K562 (cell line): ENCODE measurements around the gene ABCC1.

ENCODE experiments used
- EZH2 ChIP-seq: IDR thresholded peaks from 2 replicates; pipeline ENCODE4 v1.6.1; 2012; ENCODE audit warnings: low read depth, mild to moderate bottlenecking, inconsistent platforms, low read length, borderline replicate concordance
- HOXB6 ChIP-seq: fragments of 250-450 bp; sonication (Bioruptor Pico); IDR thresholded peaks from 2 replicates; pipeline ENCODE4 v1.5.1; 2022; ENCODE audit warnings: mild to moderate bottlenecking, borderline replicate concordance
- KDM1A ChIP-seq, 2 experiments: fragments of 450-650 bp; IDR thresholded peaks; 2 replicates each; pipeline ENCODE4 v1.6.1; 2016; ENCODE audit warnings: mild to moderate bottlenecking in 2 of 2
- KLF13 ChIP-seq: fragments of 450-650 bp; IDR thresholded peaks from 2 replicates; pipeline ENCODE4 v1.6.1; 2016; ENCODE audit warnings: missing genetic modification characterization, low read depth, mild to moderate bottlenecking, missing compliant biosample characterization, moderate library complexity, borderline replicate concordance
- LARP7 ChIP-seq: fragments of 450-650 bp; IDR thresholded peaks from 2 replicates; pipeline ENCODE4 v1.6.1; 2016
- NRF1 ChIP-seq, 2 experiments: fragments of 450-650 bp; IDR thresholded peaks in 1 of 2; conservative IDR thresholded peaks in 1 of 2; 2 replicates each; pipeline ENCODE4 v1.6.1; 2014; ENCODE audit warnings: mild to moderate bottlenecking in 2 of 2
- PRPF4 ChIP-seq: fragments of 200-400 bp; formaldehyde crosslinking; IDR thresholded peaks from one replicate; pipeline ENCODE4 v1.6.1; 2017; ENCODE audit warnings: low read length, low read depth, mild to moderate bottlenecking; ENCODE audit not compliant: insufficient read depth, poor library complexity, severe bottlenecking
- SETDB1 ChIP-seq: IDR thresholded peaks from one replicate; pipeline ENCODE4 v1.6.1; 2012; ENCODE audit warnings: low read length, control low read depth, inconsistent platforms
- TF ChIP-seq, protein P1 (sequence below), 3 experiments: IDR thresholded peaks in 2 of 3; conservative IDR thresholded peaks in 1 of 3; 2 replicates each; pipeline ENCODE4 v1.5.1; 2011 to 2012; ENCODE audit warnings: low read length in 3 of 3, mild to moderate bottlenecking in 3 of 3, control low read depth in 2 of 3, improper control_type of control experiment in 1 of 3, inconsistent platforms in 1 of 3, low read depth in 1 of 3, mixed read lengths in 1 of 3, moderate library complexity in 1 of 3; ENCODE audit not compliant: insufficient read depth in 2 of 3
- TF ChIP-seq, protein P2 (sequence below), 2 experiments: fragments of 450-650 bp in 1 of 2; sonication (generic) in 1 of 2; formaldehyde crosslinking in 1 of 2; IDR thresholded peaks in 1 of 2; conservative IDR thresholded peaks in 1 of 2; 2 replicates each; pipeline versions ENCODE4 v1.6.1 to v1.8.1; 2016 to 2023; ENCODE audit warnings: mild to moderate bottlenecking in 2 of 2, moderate library complexity in 2 of 2, inconsistent platforms in 1 of 2, missing genetic modification reagents in 1 of 2
- TF ChIP-seq, protein P3 (sequence below), 2 experiments: fragments of 450-650 bp in 1 of 2; sonication (generic) in 1 of 2; formaldehyde crosslinking; conservative IDR thresholded peaks; 2 replicates each; pipeline versions ENCODE4 v1.4.0 to v1.8.1; 2020 to 2022; ENCODE audit warnings: mild to moderate bottlenecking in 1 of 2, missing genetic modification reagents in 1 of 2
- TF ChIP-seq, protein P4 (sequence below): sonication (generic); formaldehyde crosslinking; IDR thresholded peaks from 2 replicates; pipeline ENCODE4 v1.9.0; 2022; ENCODE audit warnings: mild to moderate bottlenecking, missing genetic modification reagents
- TF ChIP-seq, protein P5 (sequence below): sonication (generic); formaldehyde crosslinking; IDR thresholded peaks from 2 replicates; pipeline ENCODE4 v1.8.1; 2023; ENCODE audit warnings: mild to moderate bottlenecking, missing genetic modification reagents
- TF ChIP-seq, protein P6 (sequence below): fragments of 150-350 bp; IDR thresholded peaks from 2 replicates; pipeline ENCODE4 v1.6.1; 2014; ENCODE audit warnings: low read depth, mild to moderate bottlenecking, low read length, borderline replicate concordance

DNA sequence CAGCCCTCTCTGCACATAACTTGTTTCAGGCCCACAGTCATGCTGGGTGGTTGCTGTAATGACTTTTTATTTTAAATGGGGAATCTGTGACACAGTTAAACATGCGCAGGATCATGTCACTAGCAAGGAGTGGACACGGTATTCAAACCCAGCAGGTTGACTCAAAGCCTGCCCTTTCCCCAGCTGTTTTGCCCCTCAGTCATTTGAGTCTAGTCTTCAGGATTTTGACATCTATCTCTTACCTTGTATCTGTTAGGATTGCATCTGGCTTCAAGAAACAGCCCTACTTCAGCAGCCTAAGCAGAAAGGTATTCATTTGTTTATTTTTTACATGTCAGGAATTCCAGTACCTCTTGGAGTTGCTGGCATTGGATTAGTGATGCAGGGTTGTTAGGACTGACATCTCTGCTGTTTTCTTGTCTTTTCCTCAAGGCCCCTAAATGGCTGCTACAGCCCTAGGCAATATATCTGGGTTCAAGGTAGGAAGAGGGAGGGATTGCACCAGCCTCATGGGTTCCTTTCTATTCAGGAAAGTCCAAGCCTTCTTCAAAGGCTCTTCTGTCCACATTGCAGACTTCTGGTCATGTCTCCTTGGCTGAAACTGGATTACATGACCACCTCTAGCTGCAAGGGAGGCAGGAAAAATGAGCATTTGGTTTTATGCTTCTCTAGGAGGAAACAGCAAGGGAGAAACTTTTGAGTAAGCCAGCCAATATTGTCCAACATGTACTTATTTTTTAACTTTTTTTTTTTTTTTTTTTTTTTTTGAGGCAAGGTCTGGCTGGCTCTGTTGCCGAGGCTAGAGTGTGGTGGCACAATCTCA lies 22.8 kb downstream of the ABCC1 start:
- TF ChIP-seq, protein P1, sequence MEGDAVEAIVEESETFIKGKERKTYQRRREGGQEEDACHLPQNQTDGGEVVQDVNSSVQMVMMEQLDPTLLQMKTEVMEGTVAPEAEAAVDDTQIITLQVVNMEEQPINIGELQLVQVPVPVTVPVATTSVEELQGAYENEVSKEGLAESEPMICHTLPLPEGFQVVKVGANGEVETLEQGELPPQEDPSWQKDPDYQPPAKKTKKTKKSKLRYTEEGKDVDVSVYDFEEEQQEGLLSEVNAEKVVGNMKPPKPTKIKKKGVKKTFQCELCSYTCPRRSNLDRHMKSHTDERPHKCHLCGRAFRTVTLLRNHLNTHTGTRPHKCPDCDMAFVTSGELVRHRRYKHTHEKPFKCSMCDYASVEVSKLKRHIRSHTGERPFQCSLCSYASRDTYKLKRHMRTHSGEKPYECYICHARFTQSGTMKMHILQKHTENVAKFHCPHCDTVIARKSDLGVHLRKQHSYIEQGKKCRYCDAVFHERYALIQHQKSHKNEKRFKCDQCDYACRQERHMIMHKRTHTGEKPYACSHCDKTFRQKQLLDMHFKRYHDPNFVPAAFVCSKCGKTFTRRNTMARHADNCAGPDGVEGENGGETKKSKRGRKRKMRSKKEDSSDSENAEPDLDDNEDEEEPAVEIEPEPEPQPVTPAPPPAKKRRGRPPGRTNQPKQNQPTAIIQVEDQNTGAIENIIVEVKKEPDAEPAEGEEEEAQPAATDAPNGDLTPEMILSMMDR (IDR thresholded peaks at IDR 0.05 in 2 of 3, conservative IDR thresholded peaks at IDR 0.05 in 1 of 3; ENCODE audit: insufficient read depth in 2 of 3, low read depth in 1 of 3, low read length in 3 of 3): no peak
- TF ChIP-seq, protein P2, sequence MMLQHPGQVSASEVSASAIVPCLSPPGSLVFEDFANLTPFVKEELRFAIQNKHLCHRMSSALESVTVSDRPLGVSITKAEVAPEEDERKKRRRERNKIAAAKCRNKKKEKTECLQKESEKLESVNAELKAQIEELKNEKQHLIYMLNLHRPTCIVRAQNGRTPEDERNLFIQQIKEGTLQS (IDR thresholded peaks at IDR 0.05): no peak
- TF ChIP-seq, protein P2 (CRISPR knock-in tag; conservative IDR thresholded peaks at IDR 0.05): no peak
- no peak for TF ChIP-seq HOXB6 (CRISPR knock-in tag)
- no peak for TF ChIP-seq EZH2
- TF ChIP-seq PRPF4: no peak
- TF ChIP-seq, protein P3, sequence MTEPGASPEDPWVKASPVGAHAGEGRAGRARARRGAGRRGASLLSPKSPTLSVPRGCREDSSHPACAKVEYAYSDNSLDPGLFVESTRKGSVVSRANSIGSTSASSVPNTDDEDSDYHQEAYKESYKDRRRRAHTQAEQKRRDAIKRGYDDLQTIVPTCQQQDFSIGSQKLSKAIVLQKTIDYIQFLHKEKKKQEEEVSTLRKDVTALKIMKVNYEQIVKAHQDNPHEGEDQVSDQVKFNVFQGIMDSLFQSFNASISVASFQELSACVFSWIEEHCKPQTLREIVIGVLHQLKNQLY (CRISPR knock-in tag; conservative IDR thresholded peaks at IDR 0.05): no peak
- TF ChIP-seq SETDB1: no peak
- TF ChIP-seq NRF1 (conservative IDR thresholded peaks at IDR 0.05 in 1 of 2, IDR thresholded peaks at IDR 0.05 in 1 of 2): no peak
- TF ChIP-seq, protein P4, sequence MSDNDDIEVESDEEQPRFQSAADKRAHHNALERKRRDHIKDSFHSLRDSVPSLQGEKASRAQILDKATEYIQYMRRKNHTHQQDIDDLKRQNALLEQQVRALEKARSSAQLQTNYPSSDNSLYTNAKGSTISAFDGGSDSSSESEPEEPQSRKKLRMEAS (CRISPR knock-in tag): no peak
- TF ChIP-seq KDM1A (IDR thresholded peaks at IDR 0.05): no peak
- TF ChIP-seq, protein P5, sequence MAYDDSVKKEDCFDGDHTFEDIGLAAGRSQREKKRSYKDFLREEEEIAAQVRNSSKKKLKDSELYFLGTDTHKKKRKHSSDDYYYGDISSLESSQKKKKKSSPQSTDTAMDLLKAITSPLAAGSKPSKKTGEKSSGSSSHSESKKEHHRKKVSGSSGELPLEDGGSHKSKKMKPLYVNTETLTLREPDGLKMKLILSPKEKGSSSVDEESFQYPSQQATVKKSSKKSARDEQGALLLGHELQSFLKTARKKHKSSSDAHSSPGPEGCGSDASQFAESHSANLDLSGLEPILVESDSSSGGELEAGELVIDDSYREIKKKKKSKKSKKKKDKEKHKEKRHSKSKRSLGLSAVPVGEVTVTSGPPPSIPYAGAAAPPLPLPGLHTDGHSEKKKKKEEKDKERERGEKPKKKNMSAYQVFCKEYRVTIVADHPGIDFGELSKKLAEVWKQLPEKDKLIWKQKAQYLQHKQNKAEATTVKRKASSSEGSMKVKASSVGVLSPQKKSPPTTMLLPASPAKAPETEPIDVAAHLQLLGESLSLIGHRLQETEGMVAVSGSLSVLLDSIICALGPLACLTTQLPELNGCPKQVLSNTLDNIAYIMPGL (CRISPR knock-in tag): no peak
- TF ChIP-seq LARP7: no peak
- no peak for TF ChIP-seq KLF13 (tag)
- TF ChIP-seq, protein P6, sequence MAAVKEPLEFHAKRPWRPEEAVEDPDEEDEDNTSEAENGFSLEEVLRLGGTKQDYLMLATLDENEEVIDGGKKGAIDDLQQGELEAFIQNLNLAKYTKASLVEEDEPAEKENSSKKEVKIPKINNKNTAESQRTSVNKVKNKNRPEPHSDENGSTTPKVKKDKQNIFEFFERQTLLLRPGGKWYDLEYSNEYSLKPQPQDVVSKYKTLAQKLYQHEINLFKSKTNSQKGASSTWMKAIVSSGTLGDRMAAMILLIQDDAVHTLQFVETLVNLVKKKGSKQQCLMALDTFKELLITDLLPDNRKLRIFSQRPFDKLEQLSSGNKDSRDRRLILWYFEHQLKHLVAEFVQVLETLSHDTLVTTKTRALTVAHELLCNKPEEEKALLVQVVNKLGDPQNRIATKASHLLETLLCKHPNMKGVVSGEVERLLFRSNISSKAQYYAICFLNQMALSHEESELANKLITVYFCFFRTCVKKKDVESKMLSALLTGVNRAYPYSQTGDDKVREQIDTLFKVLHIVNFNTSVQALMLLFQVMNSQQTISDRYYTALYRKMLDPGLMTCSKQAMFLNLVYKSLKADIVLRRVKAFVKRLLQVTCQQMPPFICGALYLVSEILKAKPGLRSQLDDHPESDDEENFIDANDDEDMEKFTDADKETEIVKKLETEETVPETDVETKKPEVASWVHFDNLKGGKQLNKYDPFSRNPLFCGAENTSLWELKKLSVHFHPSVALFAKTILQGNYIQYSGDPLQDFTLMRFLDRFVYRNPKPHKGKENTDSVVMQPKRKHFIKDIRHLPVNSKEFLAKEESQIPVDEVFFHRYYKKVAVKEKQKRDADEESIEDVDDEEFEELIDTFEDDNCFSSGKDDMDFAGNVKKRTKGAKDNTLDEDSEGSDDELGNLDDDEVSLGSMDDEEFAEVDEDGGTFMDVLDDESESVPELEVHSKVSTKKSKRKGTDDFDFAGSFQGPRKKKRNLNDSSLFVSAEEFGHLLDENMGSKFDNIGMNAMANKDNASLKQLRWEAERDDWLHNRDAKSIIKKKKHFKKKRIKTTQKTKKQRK: no peak
